Embryonic facial prominence (tissue), 1 donor: ENCODE measurements around the gene PRPF19.

Source experiments
- DNase-seq: peaks from one replicate; pipeline ENCODE4 v3.0.0-alpha.2; 2016; ENCODE audit errors: extremely low spot score

The PRPF19 gene

GRCh38 chr11:60905551-60906113 lies 753 bp downstream of the PRPF19 start:
- no peak for DNase-seq

- DNase-seq = no peak
Measured at GRCh38 chr11:60905047-60905446, 1.3 kb downstream of the PRPF19 start.

- DNase-seq = no peak
Measured at GRCh38 chr11:60902625-60903024, 3.8 kb downstream of the PRPF19 start.

DNA sequence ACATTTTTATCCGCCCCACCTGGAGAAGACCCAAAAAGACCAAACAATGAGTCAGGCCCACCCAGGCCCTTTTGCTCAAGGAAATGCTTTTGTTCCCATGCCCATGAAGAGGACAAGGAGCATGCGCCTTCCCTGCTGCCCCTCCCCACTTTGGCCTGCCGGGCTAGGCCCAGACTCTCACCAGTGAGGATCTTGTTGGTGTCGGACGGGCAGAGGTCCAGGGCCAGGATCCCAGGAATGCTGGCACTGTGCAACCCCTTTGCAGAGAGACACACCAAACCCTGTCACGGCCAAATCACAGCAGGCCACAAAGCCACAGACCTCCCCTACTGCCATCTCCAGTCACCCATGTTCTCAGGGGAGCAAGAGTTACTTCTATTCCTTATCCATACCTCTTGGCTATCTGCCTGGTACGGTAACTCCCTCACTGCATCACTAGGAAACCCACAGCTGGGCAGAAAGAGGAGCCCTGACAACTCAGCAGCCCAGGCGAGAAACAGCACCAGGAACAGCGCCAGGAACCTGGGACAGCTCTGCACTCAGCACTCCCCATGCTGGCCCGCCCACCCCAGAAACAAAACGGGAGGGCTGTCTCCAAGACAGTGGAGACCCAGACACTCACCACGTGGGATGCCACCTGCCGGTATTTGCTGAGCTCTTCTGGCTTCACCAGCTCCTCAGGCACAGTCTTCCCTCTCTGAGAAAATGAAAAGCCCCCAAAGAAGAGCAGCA lies 5.5 kb downstream of the PRPF19 start:
- no peak for DNase-seq

GRCh38 chr11:60899977-60900376 lies 6.4 kb downstream of the PRPF19 start:
- no peak for DNase-seq

GRCh38 chr11:60899046-60899936 lies 7.1 kb downstream of the PRPF19 start:
- DNase-seq = no peak

- no peak for DNase-seq
Measured at GRCh38 chr11:60897496-60897895, 8.9 kb downstream of the PRPF19 start.

GRCh38 chr11:60895687-60896086 lies 10.7 kb downstream of the PRPF19 start:
- no peak for DNase-seq

GRCh38 chr11:60891103-60891741 lies 15.2 kb downstream of the PRPF19 start:
- no peak for DNase-seq

DNA sequence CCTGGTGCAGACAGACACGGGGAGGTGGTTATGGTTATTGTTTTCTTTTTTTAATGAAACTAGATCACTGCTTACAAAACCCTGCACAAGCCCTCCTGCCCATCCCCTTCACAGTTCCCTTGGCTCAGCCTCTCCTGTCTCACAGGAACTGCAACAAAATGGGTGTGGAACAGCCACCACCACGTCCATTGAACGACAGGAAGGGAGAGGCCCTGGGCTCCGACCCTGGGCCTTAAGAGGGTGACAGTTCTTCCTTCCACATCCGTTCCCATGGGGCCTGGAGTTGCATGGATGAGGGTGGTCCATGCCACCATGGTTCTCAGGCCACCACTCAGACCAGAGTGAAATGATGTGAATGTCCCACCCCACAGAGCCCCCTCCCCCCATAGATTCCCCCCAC lies 15.7 kb downstream of the PRPF19 start:
- DNase-seq = no peak

- DNase-seq = no peak
Measured at GRCh38 chr11:60889869-60890311, 16.5 kb downstream of the PRPF19 start.

DNA sequence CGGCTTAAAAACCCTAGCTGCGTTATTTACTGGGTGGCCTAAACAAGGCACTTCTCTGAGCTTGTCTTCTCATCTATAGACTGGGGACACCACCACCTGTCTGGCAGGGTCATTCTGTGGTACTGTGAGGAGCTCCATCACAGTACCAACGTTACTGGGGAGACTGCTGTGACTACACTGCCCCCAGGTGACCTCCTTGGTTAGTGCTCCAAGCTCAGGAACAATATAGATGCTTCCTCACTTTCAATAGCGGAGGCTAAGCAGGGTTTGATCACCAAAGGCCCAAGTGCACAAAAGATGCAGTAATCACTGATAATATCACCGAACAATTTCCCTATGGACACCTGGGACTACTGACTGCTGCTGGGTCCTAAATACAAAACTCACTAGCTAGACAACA lies 18.8 kb downstream of the PRPF19 start:
- DNase-seq = no peak

GRCh38 chr11:60880643-60881282 lies 25.6 kb downstream of the PRPF19 start:
- DNase-seq = no peak

DNA sequence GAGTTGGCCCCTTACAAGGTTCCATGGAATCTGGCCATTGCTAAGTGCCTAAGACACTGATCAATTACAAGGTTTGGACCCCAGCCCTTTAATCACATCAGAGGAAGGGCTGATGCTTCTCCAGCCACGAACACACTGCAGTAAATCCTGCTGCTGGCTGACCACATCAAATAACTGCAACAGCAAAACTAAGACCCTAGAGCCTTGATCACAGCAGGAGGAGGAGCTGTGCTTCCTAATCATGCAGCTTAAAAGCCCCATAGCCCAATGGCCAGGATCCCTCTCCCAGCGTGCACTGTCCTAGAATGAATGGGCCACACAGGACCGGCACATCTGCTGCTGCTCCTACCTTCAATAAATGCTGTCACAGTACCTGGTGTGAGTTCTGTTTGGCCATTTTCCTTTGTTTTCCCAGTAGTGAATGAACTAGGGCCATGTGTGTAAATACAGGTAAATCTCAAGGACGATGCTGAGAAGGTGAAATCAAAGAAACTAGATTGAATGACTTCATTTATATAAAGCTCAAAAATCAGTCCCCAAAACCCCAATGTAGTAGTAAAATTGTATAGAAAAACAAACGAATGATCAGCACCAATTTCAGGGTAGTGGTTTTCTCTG lies 26.3 kb downstream of the PRPF19 start:
- no peak for DNase-seq

- DNase-seq = no peak
Measured at GRCh38 chr11:60879104-60879503, 27.3 kb downstream of the PRPF19 start.

DNA sequence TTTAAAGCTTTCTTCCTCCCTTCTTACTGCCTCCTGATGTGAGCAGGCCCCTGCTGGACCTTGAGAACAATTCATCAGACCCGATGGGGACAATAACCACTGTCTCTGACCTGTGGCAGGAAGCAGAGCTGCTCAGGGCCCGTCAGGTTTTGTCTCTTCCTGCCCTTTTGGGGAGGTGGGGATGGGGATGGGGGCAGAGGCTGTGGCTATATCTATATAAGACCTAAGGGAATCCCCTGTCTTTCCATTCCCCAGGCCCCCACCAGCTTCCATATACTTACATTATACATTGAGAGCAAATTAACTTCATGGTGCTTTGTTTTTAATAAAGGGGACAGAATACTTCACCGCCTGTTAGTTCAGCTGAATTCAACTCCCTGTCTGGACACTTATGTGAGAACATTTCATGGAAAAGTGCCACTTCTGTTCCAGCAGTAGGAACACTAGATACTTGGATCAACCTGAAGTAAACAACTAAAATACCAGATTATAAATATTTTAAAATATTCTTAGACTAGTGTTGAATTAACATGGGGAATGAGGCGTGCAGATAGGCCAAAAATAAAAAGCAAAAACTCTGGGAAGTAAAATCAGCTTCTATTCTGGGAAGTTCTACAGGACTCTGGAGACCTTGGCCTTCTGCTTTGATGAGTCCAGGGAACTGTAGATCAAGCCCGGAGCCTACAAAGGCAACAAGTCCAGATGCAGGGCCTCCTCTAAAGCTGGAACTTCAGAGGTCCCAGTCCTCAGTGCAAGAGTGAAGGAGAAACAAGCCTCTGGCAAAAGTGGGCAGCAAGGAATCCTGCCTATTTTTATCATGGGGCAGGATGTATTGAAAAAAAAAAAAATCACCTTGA lies 27.9 kb downstream of the PRPF19 start:
- DNase-seq = no peak

DNA sequence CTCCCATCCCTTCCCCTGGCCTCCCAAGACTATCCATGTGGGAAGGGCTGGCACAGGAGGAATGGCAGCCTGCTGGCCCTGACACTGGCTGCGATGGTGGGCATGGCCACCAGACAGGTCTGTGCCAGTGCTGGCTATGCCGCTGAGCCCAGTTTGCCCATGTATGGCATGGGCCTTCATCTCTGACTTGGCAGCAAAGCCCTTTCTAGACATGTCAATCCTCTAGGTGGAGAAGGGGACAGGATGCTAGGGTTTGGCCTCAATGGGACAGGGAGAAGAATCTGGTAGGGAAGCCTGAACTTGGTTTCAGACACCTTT lies 30.3 kb downstream of the PRPF19 start:
- no peak for DNase-seq

GRCh38 chr11:60875366-60876167 lies 30.8 kb downstream of the PRPF19 start:
- DNase-seq = no peak
